ENCODE results near the gene HOXD13. TPM values are rescaled to one million over a fixed set of nuclear protein-coding genes. Genes with fewer than 3 reads are reported as not detected.

HOXD13 gene
- total RNA-seq: not detected

DNA sequence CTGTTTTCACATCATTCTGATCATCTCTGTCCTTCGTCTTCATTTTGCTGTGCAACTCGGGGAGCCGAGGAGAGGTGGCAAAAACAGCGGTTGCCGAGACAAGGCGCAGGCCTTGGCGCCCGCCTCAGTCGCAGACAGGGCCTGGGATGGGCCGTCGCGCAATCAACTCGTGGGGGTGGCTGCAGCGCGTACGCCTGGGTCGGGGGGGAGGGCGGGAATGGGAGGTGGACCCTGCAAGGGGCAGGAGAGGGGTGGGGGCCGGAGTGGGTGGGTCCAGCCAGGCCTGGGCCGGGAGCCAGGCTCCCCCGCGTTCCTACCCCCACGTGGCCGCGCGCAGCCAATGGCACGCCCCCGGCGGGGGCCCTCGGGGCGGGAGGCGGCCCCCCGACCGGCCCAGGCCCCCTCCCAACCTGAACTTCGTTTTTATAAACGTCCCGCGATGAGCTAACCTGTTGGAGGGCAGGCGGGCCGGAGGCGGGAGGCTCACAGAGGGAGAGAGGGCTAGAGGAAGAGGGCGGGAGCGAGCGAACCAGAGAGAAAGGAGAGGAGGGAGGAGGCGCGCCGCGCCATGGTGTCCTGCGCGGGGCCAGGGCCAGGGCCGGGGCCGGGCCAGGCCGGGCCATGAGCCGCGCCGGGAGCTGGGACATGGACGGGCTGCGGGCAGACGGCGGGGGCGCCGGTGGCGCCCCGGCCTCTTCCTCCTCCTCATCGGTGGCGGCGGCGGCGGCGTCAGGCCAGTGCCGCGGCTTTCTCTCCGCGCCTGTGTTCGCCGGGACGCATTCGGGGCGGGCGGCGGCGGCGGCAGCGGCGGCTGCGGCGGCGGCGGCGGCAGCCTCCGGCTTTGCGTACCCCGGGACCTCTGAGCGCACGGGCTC, at the start of gene HOXD13:
Gene HOXD13, plus strand, starts transcription at position 452 of the 875 bp plus-strand sequence. Its CDS starts 170 bp downstream, at position 622.
- DNase-seq (ENCODE audit: low spot score): no peak
- no peak for ATAC-seq
- intact Hi-C loops (cut with DNase I): loop anchor here (10.0 kb wide), 1 partner anchor 1758 kb away; the partner anchor contains the start of gene SP9

GRCh38 chr2:176056406-176056805, 36.1 kb upstream of the HOXD13 start:
- intact Hi-C loops (cut with DNase I): no loop called here
- ATAC-seq (no peak), DNase-seq (ENCODE audit: low spot score) (no peak)

DNA sequence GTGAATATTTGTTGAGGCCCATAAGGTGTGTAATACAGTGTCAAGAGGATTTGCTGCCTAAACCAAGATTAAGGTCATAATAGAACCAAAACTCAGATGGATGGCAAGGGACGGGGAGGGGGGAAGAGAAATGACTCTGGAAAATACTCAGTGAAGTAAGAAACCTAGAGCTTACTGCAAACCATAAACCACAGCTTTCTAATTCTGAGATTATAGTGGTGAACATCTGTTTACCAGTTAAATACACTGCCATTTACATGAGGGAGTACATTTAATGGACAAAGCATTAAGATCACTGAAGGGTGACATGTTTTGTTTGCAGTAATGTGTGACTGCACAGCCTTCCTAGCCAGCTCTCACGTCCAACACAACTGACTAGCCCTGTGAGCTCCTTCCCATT, 28.6 kb upstream of the HOXD13 start:
- intact Hi-C loops (cut with DNase I): no loop called here
- ATAC-seq: no peak
- no peak for DNase-seq (ENCODE audit: low spot score)

DNA sequence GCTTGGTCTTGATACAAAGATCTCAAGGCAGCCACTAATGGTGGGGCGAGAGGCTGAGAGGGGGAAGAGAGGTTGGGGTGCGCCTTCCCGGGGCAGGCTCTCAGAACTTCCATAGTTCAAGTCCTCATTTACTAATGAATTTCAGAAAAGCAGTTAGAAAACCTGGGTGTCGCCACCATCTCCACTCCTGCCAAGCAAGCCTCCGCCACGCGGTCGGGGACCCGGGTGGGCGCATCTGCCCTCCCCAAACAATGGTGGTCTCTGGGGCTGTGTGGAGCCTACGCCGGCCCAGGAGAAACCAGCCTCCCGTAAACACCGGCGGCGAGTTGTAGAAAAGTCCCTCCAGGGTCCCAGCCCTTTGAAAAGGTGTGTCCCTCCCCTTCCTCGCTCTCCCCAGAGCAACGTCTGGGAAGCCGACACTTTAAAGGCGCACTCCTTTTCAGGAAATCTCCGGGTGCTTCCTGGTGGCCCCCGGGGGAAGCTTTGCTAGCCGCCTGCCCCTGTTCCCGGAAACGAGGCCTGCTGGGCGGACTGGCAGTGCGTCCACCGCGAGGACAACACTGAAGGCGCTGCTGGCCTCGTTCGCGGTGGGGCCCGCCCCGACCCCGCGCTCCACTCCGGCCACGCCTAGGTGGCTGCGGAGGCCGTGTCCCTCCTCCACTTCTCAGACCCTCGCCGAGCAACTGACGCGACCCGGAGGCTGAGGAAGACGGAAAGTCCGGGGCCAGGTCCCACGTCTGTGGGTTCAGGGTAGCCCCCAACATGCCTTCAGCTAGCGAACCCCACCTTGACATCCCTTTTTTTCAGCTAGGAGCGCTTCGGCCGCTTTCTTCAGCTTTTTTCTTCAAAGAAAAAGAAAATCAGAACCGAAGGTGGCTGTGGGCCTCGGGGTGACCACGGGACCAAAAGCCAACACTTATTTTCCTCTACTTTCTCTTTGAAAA, 25.6 kb upstream of the HOXD13 start:
- no peak for ATAC-seq

DNA sequence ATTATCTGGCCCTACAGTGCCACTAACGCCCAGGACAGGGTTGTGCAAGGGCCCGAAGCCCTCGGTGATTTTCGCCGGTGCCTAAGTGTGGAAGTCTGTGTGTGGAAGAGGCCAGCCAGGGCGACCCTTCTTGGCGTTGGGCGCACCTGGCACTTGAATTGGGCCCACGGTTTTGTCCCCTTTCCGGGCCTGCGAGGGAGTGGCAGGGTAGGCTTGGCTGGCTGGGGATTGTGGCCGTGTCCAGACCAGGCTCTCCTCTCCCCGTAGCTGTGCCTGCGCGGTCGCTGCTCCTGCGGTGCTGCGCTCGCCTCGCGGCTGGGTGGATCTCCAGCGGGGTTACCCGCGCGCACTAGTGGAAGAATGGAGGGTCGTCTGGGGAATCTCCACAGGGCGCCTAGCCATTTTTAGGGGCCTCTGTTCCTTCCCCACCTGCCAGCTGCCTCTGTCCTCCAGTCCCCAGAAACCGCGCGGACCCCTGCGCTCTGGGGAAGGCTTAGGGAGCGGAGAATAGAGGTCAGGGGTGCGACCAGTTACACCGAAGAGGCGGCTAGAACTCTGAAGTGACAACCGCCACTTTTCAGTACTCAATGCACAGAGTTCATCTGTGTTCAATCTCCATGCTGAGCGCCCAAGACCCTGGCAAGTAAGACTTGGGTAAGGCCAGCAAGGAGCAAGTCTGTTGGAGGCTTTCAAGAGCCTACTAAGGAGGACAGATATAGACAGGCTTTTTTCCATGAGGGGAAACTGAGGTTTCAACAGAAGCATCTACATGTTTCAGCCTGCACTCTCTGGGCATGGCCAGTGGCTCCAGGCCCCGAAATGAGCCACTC, 24.7 kb upstream of the HOXD13 start:
- intact Hi-C loops (cut with DNase I): no loop called here
- ATAC-seq: peak; percentile 43
- DNase-seq (ENCODE audit: low spot score): no peak

More for the DNA sequence above, 25.6 kb upstream of the HOXD13 start:
- no peak for DNase-seq (ENCODE audit: low spot score)
- intact Hi-C loops (cut with DNase I): no loop called here

DNA sequence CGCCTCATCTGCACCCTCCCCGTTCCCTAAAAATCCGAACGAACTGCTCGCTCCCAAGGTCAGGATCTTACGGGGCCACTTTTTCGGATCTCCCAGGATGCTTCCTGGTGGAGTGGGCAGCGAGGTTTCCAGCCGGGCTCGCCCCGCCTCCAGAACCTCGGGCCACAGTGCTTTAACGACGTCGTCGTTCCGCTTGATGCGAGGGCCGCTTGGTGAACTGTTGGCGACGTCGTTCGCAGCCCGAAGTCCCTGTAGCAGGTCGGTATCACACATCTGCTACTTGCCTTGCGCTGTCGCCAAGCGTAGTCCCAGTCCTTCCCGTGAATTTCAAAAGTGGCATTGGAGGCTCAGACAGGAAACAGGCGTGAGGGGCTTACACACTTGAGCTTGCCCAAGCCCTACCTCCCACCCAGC, 24.1 kb upstream of the HOXD13 start:
- intact Hi-C loops (cut with DNase I): no loop called here
- ATAC-seq (no peak), DNase-seq (ENCODE audit: low spot score) (no peak)

- ATAC-seq (peak; percentile 34), DNase-seq (ENCODE audit: low spot score) (no peak)
- intact Hi-C loops (cut with DNase I): no loop called here
These were observed 20.9 kb upstream of the HOXD13 start for GRCh38 chr2:176071330-176072291.

- intact Hi-C loops (cut with DNase I): no loop called here
- ATAC-seq (no peak), DNase-seq (ENCODE audit: low spot score) (no peak)
These were observed 20.2 kb upstream of the HOXD13 start for GRCh38 chr2:176072292-176072669.

DNA sequence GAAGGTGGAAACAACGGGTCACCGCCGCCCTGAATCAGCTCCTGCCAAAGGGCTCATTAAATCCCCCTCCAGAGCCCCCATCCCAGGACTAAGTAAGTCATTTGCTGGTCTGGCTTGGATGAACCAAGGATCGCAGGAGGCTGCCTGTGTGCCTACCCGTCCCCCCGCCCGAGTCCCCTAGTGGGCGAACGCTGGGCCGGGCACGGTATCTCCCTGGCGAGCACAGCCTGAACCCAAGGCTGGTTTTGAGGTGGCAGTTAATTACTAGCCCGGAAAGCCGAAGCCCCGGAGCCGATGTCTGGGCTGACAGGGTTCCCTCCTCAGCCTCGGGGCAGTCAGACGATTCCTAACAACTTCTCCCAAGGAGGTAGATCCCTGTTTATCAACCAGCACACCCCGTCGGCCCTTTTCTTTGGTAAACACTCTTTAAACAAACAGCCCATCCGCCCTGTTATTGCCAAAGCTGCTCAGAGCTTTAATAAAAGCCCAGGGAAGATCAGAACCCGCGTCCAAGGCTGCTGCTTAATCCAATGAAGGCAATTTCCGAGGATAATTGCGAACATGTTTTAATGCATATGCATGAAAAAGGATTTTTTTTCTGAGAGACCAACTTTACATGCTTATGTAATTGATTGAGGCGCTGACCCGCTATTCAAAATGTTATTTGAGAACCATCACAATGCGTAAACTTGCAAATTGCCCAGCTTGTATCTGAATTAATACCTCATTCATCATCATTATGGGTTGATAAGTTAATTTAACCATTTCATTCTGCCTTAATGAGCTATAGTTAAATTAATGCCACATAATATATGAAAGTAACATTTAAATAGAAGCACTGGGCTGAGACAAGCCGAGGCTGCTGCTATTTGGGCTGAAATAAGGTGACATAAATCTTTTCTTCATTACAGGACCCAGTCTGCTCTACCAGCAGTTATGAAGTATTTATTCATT, 19.3 kb upstream of the HOXD13 start:
- DNase-seq (ENCODE audit: low spot score) (no peak), ATAC-seq (no peak)
- intact Hi-C loops (cut with DNase I): no loop called here

DNA sequence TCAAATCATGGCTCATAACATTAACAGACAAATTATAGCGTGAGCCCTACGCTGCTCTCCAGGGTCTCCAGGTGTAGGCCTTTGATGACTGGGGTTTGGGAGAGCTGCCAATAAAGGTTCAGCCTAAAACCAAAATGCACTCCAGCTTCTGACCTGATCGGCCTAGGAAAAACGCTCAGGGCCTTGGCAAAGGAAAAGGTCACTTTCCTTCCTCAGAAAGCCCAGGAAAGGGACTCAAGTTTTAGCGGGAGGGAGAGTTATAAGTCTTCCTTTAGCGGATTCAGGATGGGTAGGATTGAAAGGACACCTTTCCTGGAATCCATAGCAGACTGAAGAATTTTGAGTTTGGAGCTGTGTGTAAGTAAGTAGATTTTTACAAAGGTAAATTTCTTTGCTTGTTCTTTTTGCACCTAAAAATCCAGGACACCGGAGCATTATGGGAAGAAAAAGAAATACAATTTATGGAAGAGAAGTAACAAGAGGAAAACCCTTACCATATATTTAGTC, 17.5 kb upstream of the HOXD13 start:
- DNase-seq (ENCODE audit: low spot score): no peak
- intact Hi-C loops (cut with DNase I): no loop called here
- no peak for ATAC-seq

DNA sequence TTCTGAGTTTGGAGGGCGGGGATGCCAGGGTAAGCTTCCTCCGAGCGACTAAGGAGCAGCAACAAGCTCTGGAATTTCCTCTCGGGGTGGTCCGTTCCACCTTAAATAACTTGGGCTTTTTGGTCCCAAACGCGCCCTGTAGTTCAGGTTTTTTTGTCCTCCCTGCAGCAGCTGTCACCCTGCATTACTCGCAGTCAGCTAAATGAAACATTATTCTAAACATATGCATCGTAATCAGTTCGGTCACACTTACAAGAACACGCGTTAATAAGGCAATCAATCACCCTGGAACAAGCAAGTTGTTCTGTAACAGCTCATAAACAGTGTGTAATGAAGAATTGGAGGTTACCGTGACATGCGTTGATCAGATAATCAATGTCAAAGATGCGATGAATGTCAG, 17.0 kb upstream of the HOXD13 start:
- intact Hi-C loops (cut with DNase I): no loop called here
- DNase-seq (ENCODE audit: low spot score) (no peak), ATAC-seq (no peak)

DNA sequence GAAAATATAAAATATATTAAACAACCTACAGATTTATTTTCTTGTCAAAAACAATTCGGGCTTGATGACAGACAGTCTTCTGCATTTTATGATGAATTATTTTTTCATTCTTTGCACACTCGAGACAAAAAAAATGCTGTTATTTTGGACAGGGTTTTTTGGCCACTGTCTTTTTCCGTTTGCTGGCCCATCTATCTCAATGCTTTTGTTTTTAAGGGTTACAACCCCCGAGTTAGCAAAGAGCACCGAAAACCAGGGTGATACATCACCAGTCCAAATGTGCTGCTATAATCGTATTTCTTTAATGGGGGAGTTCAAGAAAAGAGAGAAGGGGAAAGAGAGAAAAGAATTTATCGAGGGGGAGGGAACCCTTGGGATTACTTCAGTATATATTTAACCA, 16.5 kb upstream of the HOXD13 start:
- ATAC-seq: no peak
- intact Hi-C loops (cut with DNase I): no loop called here

DNA sequence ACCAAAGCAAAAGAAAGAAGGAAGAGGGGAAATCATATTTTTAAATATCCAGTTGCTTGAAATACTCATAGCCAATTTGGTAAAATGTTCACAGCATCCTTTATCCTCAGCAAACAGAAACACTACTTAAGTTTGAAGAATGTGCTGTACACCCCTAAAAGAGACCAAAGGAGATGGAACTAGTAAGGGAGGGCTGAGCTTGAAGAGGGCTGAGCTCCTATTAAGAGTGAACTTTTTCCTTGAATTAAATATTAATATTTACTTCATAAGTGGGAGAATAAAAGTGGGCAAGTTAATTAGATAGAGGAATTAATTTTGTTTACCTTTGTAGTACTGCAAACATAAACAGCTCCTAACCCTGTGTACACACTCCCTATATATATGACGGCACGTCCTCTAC, 15.7 kb upstream of the HOXD13 start:
- DNase-seq (ENCODE audit: low spot score) (no peak), ATAC-seq (no peak)
- intact Hi-C loops (cut with DNase I): no loop called here

More for the DNA sequence above, 16.5 kb upstream of the HOXD13 start:
- no peak for DNase-seq (ENCODE audit: low spot score)

- intact Hi-C loops (cut with DNase I): no loop called here
- no peak for ATAC-seq
- no peak for DNase-seq (ENCODE audit: low spot score)
These were observed 13.8 kb upstream of the HOXD13 start for GRCh38 chr2:176078541-176079284.

- intact Hi-C loops (cut with DNase I): no loop called here
- no peak for ATAC-seq
These were observed 13.2 kb upstream of the HOXD13 start for GRCh38 chr2:176079285-176079830.

More at GRCh38 chr2:176079285-176079830, 13.2 kb upstream of the HOXD13 start:
- no peak for DNase-seq (ENCODE audit: low spot score)

Data from sciatic nerve (tissue), 2 donors.